A673 (cell line): ENCODE measurements around the gene EFR3B. TPM values are rescaled to one million over a fixed set of nuclear protein-coding genes. Genes with fewer than 3 reads are reported as not detected.

ENCODE experiments used
- BruUV-seq: library from RNA; stranded (reverse); fragments of 400-500 nt; replicated peaks from 2 replicates; lab custom pipeline; 2021; lab: Mats Ljungman, UMichigan
- CTCF ChIA-PET: fragments of 300-600 bp; sonication (Branson Sonifier 250); formaldehyde crosslinking; loops from one replicate; lab custom pipeline; 2022; ENCODE audit warnings: antibody characterized with exemption; lab: Charles Lee
- POLR2A ChIA-PET: fragments of 300-600 bp; sonication (Branson Sonifier 250); formaldehyde crosslinking; loops from one replicate; lab custom pipeline; 2022; ENCODE audit warnings: antibody characterized with exemption; ENCODE audit not compliant: low non-redundant PET; lab: Charles Lee
- DNase-seq: peaks from one replicate; pipeline ENCODE4 v3.0.0-alpha.2; 2015; ENCODE audit warnings: low spot score
- H3K27ac ChIP-seq: fragments of 200-600 bp; sonication (generic); 2 replicates; pipeline ENCODE4 v1.5.1; 2016; ENCODE audit warnings: mixed run types, low read depth, mild to moderate bottlenecking, mixed read lengths, antibody characterized with exemption, low read length; ENCODE audit not compliant: poor library complexity, severe bottlenecking
- H3K27me3 ChIP-seq: fragments of 200-600 bp; sonication (generic); replicated peaks from 2 replicates; pipeline ENCODE4 v1.6.1; 2017; ENCODE audit warnings: mixed run types, low read depth, mild to moderate bottlenecking, mixed read lengths, antibody characterized with exemption, low read length; ENCODE audit not compliant: insufficient read depth, poor library complexity
- H3K36me3 ChIP-seq: fragments of 200-600 bp; sonication (generic); 2 replicates; pipeline ENCODE4 v1.6.1; 2016; ENCODE audit warnings: mixed run types, mild to moderate bottlenecking, mixed read lengths, antibody characterized with exemption, low read length; ENCODE audit not compliant: insufficient read depth, poor library complexity, severe bottlenecking
- H3K4me1 ChIP-seq: fragments of 200-600 bp; sonication (generic); 2 replicates; pipeline ENCODE4 v1.6.1; 2017; ENCODE audit warnings: mixed run types, mild to moderate bottlenecking, mixed read lengths, antibody characterized with exemption, low read length; ENCODE audit not compliant: insufficient read depth, poor library complexity, severe bottlenecking
- H3K4me3 ChIP-seq: fragments of 200-600 bp; sonication (generic); 2 replicates; pipeline ENCODE4 v1.5.1; 2016; ENCODE audit warnings: low read depth, mixed run types, mild to moderate bottlenecking, mixed read lengths, low read length; ENCODE audit not compliant: poor library complexity, severe bottlenecking
- H3K9me3 ChIP-seq: fragments of 200-600 bp; sonication (generic); 2 replicates; pipeline ENCODE4 v1.6.1; 2016; ENCODE audit warnings: mixed run types, low read depth, mild to moderate bottlenecking, mixed read lengths, antibody characterized with exemption, low read length; ENCODE audit not compliant: poor library complexity, severe bottlenecking
- CTCF ChIP-seq: fragments of 300-800, 200-600 bp; sonication (generic); conservative IDR thresholded peaks from 2 replicates; pipeline ENCODE4 v1.5.1; 2017; ENCODE audit warnings: low read depth, mild to moderate bottlenecking, antibody characterized with exemption, low read length, moderate library complexity, mixed read lengths
- EZH2 ChIP-seq: fragments of 200-600 bp; sonication (generic); IDR thresholded peaks from 2 replicates; pipeline ENCODE4 v1.6.1; 2017; ENCODE audit warnings: borderline replicate concordance, low read depth, mild to moderate bottlenecking, mixed read lengths, antibody characterized with exemption, low read length; ENCODE audit not compliant: poor library complexity, severe bottlenecking
- intact Hi-C: fragments of 100-400 bp; cut with micrococcal nuclease; formaldehyde crosslinking; loops from one replicate; pipeline ENCODE4 v1.10.0; 2022; ENCODE audit not compliant: unreplicated experiment
- total RNA-seq: library from RNA; stranded (reverse); gene quantifications from 2 replicates; pipeline ENCODE4 v1.2.3, GENCODE V29; 2021

EFR3B gene
- total RNA-seq, 1 experiment from 2014 or later = 1.0 TPM

GRCh38 chr2:25164561-25164960, 122.7 kb downstream of the EFR3B start:
- H3K4me1 ChIP-seq = no peaks in the 10 kb centered on the region
- H3K27me3 ChIP-seq = peaks cover 35% of the 10 kb centered on the region
- H3K36me3 ChIP-seq = no peaks in the 10 kb centered on the region
- H3K27ac ChIP-seq = no peak overlapping the region
- H3K9me3 ChIP-seq = no peaks in the 10 kb centered on the region
- POLR2A ChIA-PET = no interaction called here
- intact Hi-C loops = no loop called here
- H3K4me3 ChIP-seq = no peak overlapping the region
- no TSS peak for BruUV-seq
- DNase-seq = no peak
- TF ChIP-seq CTCF (no peak), EZH2 (no peak)
- CTCF ChIA-PET = interaction anchor here (0.5 kb wide), 1 partner anchor 1191 kb away, joined by 6 read pairs; no protein-coding TSS in a partner anchor

GRCh38 chr2:25165992-25166875, 124.4 kb downstream of the EFR3B start:
- no peak overlapping the region for H3K27ac ChIP-seq
- no peaks in the 10 kb centered on the region for H3K4me1 ChIP-seq
- H3K9me3 ChIP-seq = no peaks in the 10 kb centered on the region
- peak; percentile 45 for DNase-seq
- H3K4me3 ChIP-seq = no peak overlapping the region
- intact Hi-C loops = no loop called here
- no peaks in the 10 kb centered on the region for H3K36me3 ChIP-seq
- ChIA-PET CTCF (interaction anchor here (1.1 kb wide), 1 partner anchor 63 kb away, joined by 3 read pairs; no protein-coding TSS in a partner anchor), POLR2A (no interaction called here)
- peaks cover 45% of the 10 kb centered on the region for H3K27me3 ChIP-seq
- no TSS peak for BruUV-seq
- peak; percentile 51 for TF ChIP-seq CTCF
- no peak for TF ChIP-seq EZH2

GRCh38 chr2:25168256-25169072, 126.6 kb downstream of the EFR3B start, which contains the start of gene POMC:
Gene POMC (minus strand): TSS chr2:25168580. CDS start chr2:25164772, 3,808 bp downstream.
- H3K4me1 ChIP-seq = no peaks in the 10 kb centered on the region
- intact Hi-C loops = no loop called here
- no peaks in the 10 kb centered on the region for H3K9me3 ChIP-seq
- no peak for TF ChIP-seq CTCF
- TF ChIP-seq EZH2 = peak; percentile 79
- peaks cover 51% of the 10 kb centered on the region for H3K27me3 ChIP-seq
- no TSS peak for BruUV-seq
- ChIA-PET CTCF (interaction anchor here (0.6 kb wide), 1 partner anchor 82 kb away, joined by 7 read pairs; no protein-coding TSS in a partner anchor), POLR2A (no interaction called here)
- no peaks in the 10 kb centered on the region for H3K36me3 ChIP-seq
- peak within 1 kb of the TSS; percentile 37 for H3K4me3 ChIP-seq
- H3K27ac ChIP-seq = no peak within 1 kb of the TSS
- peak; percentile 23 for DNase-seq
